ENCODE data around the gene TTLL8.
A peak's percentile ranks its signal among the peaks of the same experiment; 100 is the strongest.
"Not testable (repeated sequence)": the region's sequence is repeated elsewhere in the genome, so short reads cannot be mapped to it uniquely, and the experiment has no call there.

The TTLL8 gene

DNA sequence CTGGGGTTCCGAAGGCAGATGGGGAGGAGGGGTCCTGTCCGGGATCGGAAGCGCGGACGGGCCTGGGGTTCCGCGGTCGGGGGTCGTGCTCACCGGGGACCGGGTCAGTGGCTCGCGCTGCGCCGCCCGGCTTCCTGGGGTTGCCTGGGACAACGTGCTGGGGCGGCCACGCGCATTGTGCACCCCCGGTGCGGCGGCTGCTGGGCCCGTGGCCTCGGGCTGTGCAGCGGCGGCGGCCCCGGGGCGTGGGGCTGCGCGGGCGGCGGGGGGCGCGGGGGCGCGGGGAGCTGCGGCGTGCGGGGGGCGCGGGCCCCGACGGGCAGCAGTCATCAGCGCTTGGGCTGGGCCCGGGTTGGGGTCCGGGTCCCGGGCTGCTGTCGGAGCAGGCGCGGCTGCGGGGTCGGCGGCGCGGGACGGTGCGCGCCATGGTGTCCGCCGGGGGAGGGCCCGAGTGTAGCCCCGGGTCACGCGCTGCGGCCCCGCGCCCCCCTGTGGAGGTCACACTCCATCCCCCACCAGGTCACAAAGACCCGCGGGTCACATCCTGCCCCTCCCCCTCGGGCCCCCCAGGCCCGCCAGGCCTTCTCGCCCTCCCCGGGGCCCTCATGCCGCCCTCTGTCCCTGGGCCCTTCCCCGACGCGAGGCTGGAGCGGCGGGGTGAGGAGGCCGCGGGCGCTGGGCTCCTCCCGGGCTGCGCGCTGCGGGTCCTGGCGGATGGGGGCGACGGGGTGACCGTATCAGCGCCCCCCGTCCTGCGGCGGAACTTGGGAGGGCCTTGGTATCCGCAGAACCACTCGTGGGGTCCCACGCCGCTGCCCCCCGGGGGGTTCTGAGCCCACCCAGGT, at the start of gene TTLL8:
TSS of gene TTLL8 (minus strand) at position 238 of the 845 bp plus-strand sequence.
- no peak for DNase-seq

DNA sequence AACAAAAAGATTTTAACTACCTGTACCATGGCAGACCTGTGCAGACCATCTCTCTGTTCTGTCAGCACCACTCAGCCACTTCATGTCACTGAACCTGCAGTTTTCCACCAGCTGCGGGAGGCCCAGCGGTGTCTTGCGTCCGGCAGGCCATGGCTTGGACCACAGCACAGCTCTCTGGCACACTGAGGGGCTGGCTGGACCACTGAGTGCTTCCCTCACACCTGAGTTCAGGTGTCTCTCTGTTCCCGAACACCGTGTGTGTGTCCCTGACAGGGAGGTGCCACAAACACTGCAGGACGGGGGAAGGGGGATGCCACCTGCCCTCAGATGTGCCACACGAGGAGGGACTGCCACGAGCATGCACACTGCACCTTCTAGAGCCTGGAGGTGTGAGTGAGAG, 49.4 kb upstream of the TTLL8 start:
- no peak for DNase-seq

DNA sequence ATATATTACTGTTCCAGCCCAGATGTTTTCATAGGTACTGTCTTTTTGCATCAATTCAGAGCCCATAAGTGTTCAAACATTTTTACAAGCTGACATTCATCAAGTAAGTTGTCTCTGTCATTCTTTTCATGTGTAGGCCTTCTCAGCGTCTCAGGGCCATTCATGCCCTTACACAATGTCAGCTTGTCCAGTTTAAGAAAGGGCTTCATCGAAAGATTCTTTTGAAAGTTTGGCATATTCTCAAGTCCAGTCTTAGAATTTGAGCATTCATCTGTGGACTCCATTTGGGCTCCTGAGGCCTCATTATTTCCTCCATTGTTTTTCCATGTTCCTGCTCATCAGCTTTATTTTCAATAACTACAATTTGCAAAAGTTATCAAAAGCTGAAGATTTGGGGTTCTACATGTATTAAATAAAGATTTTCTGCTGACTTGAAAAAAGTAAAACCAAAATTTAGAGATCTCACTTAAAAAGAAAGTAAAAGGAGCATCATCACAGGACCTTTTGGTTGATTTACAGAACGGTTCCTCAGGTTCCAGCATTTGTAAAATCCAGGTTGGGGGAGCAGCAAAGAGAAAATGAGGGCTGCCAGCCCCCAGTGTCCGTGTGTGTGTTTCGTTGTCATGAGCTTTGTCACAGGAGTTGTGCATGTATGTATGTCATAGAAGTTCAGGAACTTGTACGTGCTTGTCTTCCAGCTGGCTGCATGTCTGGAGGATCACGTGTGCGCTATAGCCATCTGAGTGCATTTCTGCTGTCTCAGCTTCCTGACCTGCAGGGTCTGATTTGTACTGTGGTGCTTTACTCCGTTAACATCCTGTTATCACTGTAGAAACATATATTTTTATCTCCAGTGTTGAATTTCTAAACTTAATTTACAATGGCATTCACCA, 47.4 kb upstream of the TTLL8 start:
- no peak for DNase-seq

DNA sequence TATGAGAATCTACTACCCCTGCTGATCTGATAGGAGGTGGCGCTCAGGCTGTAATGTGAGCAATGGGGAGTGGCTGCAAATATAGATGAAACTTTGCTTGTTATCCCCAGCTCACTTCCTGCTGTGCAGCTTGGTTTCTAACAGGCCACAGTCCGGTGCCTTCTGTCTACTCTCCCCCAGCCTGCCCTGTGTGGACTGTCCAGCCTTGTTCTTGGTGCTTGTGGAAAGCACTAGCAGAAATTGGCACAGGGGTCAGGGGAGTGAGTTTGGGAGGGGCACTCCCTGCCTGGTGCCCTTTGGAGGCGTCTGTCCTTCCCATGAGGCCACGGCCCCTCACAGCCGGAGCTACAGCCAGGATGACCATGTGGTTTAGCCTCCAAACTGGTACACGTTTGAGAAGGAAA, 46.0 kb upstream of the TTLL8 start:
- DNase-seq = no peak

DNA sequence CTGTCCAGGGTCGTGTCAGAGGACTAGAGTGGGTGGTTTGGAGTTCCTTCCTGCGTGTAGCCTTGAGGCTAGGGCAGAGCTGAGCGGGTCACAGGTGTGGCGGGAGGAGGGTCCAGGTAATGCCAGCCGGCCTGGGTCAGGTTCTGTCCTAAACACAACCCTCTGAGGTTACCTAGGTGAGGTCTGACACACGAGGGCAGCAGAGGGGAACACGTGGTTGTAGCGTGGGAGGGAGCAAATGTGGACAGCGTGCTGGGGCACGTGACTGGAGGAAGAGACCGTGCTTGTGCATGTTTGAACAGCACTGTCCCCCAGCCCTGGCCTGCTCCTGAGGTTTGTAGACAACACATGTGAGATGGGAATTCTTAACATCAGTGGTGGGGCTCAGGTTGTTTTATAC, 44.8 kb upstream of the TTLL8 start:
- DNase-seq = no peak

DNA sequence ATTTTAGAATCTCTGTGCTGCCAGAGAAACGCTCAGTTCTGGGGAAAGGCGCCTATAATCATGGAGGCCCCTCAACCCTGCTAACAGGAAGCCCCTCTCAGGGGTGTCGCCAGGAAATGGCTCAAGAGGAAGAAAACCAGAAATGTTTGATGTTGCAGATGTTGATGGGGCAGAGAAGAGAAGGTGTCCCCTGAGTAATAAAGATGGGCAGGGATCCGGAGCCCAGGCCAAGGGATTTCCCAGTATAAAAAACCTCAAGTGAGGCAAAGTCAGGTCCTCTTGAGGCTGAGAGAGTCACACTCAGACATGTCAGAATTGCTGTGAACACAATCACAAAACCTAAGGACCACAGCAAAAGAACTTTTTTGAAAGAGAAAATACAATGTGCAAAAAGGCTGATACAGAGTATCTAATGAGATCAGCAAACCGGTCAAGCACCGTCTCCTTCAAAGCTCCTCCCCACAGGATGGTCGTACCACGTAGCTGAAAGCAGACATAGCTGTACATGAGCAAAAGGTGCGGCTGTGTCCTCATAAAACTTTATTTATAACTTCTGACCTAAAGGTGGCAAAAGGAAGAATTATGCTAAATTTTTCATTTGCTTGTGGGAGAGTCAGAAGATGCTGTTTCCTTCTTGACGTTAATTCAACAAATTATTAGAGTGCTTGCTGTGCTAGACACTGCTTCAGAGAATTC, 43.9 kb upstream of the TTLL8 start:
- no peak for DNase-seq

DNA sequence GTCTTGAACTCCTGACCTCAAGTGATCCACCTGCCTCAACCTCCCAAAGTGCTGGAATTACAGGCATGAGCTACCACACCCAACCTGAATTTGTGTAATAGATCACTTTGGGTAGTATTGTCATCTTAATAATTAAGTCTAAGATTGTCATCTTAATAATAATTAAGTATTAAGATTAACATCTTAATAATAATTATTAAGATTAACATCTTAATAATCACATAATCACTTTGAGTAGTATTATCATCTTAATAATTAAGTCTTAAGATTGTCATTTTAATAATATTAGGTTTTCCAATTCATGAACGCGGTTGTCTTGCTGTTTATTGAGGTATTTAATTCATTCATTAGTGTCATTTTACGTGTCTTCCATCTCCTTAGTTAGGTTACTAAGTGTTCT, 40.0 kb upstream of the TTLL8 start:
- no peak for DNase-seq

DNA sequence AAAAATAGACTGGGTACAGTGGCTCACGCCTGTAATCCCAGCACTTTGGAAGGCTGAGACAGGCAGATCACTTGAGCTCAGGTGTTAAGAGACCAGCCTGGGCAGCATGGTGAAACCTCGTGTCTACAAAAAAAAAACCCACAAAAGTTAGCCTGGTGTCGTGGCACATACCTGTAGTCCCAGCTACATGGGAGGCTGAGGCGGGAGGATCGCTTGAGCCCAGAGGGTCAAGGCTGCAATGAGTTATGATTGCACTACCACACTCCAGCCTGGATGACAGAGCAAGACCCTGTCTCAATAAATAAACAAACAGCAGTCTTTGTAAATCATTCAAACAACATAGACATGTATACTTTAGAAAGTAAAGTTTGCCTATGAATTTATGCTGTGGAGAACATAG, 34.2 kb upstream of the TTLL8 start:
- no peak for DNase-seq

DNA sequence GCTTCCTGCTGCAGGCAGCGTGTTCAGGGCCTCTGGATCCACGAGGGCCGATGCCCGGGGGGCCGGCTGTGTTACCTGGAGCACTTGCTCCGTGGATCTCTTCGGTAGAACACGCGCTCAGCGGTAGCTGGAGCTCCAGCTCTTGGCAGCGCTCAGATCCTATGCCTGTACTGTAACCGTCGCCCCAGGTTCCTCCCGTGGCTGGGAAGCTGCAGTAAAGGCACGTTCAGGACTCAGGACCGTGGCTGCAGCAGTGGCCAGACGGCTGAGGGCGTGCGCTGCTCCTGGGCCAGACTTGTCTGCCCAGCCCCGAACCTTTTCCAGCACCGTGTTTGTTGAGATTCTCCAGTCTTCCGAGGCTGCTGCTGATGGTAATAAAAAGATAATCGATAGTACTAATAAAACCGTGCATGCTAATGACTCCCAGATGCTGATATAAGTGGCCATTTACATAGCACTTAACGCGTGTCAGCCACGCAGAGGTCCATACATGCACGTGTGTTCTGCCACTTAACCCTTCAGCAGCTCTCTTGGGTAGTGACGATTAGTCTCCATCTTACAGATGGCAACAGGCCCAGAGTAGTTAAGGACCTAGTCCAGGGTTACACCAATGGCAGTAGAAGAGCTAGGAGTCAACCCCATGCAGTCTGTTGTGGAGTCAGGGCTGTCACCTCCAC, 33.1 kb upstream of the TTLL8 start:
- no peak for DNase-seq

DNA sequence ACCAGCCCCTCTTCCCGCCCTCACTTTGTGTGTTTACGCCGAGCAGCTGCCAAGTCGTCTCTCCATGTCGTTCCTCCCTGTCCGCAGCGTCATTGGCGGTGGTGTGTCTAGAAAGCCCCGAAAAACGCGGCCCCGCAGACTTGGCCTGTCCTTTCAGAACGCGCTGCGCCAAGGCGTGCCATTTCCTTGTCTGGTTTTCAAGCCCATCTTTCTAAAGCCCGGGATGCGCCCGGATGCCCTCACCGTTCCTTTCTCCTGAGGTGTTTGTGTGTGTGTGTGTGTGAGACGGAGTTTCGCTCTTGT, 32.3 kb upstream of the TTLL8 start:
- no peak for DNase-seq

DNA sequence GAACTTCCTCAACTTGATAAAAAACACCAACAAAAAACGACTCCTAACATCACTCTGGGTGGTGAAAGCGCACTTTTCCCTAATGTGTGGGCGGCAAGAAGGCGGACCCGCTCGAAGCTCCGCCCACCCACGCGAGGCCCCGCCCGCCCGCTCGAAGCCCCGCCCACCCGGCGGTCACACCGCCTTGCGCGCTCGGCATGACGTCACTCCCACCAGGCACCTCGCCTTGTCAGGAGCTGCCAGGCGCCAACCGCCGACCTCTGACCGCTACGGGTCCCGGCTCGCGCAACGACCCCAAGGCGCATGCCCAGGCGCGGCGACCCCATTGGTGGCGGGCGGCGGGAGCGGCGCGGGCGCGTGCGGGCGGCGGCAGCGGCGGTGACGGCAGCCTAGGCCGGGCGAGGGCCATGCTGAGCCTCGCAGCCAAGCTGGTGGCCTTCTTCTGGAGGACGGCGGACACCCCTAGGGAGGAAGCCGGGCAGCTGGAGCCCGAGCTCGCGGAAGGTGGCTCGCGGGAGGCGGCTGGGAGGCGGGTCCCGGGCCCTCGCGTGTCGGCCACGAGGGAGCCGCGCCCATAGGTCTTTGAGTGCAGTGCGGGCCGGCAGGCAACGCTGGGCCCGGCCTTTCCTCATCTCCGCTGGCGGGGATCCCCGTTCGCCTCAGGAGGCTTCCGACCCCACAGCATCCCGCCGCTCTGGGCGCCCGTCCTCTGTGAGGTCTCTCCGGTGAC, 31.7 kb upstream of the TTLL8 start, which contains the start of gene MOV10L1:
TSS of gene MOV10L1 (plus strand) at position 325 of the 730 bp plus-strand sequence. CDS start at position 408, 83 bp downstream.
- DNase-seq = peak; percentile 75

DNA sequence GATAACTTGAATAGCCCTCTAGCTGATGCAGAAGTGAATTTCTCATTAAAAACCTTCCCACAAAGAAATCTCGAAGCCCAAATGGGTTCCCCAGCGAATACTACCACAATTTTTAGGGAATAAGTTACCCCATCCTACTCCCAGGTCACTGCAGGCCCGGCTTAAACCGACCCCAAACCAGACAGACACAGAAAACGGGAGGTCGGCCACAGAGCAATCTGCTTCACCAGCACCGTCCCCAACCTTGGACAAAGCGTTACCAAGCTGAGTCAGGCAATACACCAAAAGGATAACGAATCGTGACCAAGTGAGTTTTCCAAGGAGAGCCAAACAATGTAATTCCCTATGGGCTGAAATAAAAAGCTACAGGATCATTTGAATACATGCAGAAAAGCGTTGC, 31.1 kb upstream of the TTLL8 start:
- no peak for DNase-seq

DNA sequence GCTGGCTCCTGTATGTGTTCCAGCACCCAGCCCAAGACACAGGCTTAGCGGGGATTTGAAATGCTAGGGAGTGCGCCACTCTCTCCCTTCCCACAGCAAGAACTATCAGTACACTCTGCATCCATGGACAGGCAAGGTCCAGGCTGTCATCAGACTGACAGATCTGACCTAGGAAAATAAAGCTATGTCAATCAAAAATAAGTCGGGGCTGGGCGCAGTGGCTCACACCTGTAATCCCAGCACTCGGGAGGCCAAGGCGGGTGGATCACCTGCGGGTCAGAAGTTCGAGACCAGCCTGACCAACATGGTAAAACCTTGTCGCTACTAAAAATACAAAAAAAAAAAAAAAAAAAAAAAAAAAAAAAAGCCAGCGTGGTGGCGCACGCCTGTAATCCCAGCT, 30.0 kb upstream of the TTLL8 start:
- no peak for DNase-seq

DNA sequence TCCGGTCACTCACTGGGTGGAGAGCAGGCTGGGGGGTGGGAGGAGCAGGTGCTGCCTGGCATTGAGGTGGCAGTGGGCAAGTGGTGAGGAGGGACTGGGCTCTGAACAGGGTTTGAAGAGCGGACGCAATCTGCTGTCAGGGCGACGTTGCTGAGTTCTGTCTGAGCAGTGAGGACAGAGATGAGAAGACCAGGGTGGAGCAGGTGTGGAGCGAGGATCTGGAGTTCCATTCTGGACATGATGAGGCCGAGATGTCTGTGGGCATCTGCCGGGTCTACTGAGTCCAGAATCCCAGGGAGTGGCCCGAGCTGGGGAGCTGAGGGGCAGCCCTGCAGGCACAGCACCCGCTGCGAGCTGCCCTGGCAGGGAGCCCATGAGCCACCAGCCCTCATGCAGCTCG, 29.5 kb upstream of the TTLL8 start:
- no peak for DNase-seq

DNA sequence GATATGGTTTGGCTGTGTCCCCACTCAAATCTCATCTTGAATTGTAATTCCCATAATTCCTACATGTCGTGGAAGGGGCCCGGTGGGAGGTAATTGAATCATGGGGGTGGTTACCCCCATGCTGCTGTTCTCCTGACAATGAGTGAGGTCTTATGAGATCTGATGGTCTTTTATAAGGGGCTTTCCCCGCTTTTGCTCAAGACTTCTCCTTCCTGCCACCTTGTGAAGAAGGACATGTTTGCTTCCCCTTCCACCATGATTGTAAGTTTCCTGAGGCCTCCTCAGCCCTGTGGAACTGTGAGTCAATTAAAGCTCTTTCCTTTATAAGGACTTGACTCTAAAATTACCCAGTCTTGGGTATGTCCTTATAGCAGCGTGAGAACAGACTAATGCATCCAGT, 28.9 kb upstream of the TTLL8 start:
- DNase-seq = not testable (repeated sequence)

DNA sequence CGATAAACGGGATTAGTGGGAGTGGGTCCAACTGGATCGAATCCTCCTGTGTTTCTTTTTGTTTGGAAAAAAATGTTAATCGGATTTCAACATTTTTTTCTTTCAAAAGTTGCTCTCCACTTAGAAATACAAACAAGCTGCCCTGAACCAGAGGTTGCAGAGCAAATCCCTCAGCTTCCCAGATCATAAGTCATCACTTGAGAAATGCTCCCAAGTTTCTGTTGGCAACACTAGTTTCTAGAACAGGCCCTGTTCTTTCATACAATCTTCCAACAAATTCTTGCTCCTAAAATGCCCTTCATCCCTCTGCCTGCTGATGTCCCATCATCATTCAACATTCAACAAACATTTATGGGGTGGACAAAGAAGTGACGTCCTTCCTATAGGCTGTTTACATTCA, 28.4 kb upstream of the TTLL8 start:
- no peak for DNase-seq

DNA sequence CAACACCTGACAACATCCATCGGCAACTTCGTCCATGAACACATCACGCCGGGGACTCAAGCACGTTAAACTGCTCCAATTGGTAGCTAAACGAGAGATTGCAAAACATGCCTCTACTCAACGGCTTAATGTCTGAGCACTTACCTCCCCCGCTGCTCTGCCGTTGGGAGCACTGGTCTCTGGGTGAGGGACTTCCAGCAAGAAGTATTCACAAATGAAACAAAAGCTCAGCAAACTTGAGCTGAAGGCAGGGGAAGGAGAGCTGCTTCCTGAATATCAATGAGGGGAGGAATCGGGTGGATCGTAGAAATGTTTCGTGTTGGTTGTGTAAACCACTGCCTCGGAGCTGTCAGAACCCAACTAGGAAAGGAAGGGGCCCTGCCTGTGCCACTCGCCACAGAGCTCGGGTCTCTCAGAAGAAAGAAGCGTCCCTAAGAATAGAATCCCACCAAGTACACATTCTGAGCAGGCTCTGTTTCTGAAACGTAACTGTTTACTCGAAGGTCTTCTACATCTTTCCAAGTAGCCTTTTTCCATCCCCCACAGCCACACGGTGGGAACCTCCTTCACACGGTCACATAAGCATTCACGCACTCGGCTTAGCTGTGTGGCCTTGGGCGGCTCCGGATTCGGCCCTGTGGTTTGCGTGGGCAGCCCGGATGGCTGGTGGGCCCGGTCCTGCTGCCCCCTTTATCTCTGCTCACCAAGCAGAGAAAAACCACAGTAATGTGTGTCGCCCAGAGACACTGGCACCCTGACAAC, 27.3 kb upstream of the TTLL8 start, which contains the start of gene MLC1:
TSS of gene MLC1 (minus strand) at position 216 of the 762 bp plus-strand sequence. CDS start 524 bp downstream, outside the sequence.
- DNase-seq = peak; percentile 29

DNA sequence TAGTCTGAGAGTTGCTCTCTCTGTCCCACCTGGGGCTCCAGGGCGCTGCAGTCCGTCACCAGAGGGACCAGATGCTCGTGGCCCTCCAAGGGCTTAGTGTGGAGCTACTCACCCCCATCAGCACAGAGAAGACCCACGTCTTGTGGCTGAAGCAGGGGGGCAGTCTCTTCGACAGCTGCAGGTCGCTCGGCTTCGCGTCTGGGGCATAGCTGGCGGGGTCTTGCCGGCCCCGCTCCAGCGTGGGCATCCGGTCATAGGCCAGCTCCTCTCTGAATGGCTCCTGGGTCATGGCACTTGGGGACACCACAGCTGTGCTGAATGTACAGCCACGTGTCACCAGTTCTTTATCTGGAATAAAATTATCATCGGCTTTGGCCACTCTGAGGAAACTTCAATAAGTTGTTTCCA, 26.5 kb upstream of the TTLL8 start:
- DNase-seq = no peak

DNA sequence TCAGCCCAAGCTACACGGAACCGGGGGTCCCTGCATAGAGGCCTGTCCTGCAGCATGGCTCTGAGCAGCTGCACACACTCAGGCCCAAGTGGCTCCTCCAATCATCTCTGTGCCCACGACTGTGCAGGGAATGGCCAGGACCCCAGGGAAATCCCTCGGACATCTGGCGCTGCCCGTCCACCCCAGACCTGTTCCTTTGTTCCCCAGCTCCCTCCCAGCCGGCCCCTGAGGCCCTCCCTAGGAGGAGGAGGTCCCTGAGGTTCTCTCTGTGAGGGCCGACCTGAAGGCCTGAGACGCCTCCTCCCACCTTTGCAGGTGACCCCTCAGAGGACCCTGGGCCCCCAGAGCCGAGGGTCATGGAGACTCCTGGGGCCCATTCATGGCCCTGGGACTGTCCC, 26.0 kb upstream of the TTLL8 start:
- no peak for DNase-seq

DNA sequence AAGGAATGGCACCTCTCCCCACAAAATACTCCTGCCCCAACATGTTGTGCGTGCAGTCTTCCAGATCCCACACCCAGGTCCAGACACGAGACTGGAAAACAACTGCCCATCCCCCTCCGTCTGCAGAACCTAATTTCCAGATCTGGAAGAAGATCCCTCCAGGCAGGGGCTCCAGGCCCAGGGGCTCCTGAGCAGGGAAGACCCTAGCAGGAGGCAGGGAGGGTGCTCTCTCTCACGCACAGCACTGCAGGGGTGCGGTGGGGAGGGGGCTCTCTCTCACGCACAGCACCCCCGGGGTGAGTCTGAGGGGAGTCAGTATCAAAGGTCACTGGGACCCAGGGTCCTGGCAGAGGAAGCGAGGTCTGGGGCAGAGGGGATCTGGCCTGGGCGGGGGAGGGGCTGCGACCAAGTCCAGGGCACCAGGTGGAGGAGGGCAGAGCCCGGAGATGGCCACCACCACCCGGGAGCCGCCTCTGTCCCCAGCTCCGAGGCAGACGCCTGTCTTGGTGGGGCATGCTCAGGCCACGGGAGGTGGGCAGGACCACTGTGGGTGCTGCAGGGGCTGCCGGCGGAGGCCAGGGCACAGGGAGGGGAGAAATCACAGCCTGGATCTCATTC, 25.5 kb upstream of the TTLL8 start:
- no peak for DNase-seq

DNA sequence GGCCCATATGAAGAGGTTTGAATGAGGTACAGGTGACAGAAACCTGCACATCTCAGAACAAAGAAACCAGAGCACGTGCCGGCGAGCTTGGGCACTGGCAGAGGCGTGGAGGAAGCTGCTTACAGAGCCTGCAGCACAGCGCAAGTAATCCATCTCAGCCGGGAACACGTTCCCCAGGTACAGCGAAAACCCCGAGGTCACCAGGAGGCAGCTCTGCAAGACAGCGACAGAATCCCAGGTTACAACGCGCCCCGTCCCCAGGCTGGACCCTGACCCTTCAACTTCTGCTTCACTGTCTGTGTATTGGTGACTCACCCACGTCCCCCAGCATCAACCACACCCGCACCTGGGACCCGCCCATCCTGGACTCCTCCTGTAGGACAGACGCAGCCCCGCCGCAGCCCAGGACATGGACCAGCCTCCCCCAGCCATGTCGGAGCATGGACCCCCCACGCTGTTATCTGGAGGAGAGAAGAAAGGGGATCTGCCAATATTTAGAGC, 24.9 kb upstream of the TTLL8 start:
- DNase-seq = no peak
